B cell (primary cell): ENCODE data around the gene GSDME.

Source experiments
- EZH2 ChIP-seq: IDR thresholded peaks from 2 replicates; pipeline ENCODE4 v1.6.1; 2012; ENCODE audit warnings: borderline replicate concordance, low read depth, mild to moderate bottlenecking, moderate library complexity, low read length; ENCODE audit not compliant: insufficient read depth, poor library complexity, severe bottlenecking
- TF ChIP-seq, protein P1 (sequence below): fragments of 200-600 bp; IDR thresholded peaks from one replicate; pipeline ENCODE4 v1.8.0; 2022; ENCODE audit warnings: antibody characterized with exemption, mild to moderate bottlenecking

GRCh38 chr7:24668927-24669635 is 88.2 kb downstream of the GSDME start:
- TF ChIP-seq, protein P1, sequence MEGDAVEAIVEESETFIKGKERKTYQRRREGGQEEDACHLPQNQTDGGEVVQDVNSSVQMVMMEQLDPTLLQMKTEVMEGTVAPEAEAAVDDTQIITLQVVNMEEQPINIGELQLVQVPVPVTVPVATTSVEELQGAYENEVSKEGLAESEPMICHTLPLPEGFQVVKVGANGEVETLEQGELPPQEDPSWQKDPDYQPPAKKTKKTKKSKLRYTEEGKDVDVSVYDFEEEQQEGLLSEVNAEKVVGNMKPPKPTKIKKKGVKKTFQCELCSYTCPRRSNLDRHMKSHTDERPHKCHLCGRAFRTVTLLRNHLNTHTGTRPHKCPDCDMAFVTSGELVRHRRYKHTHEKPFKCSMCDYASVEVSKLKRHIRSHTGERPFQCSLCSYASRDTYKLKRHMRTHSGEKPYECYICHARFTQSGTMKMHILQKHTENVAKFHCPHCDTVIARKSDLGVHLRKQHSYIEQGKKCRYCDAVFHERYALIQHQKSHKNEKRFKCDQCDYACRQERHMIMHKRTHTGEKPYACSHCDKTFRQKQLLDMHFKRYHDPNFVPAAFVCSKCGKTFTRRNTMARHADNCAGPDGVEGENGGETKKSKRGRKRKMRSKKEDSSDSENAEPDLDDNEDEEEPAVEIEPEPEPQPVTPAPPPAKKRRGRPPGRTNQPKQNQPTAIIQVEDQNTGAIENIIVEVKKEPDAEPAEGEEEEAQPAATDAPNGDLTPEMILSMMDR = no peak
- no peak for TF ChIP-seq EZH2
